Measurements from ENCODE around the gene VEPH1.

VEPH1 gene

DNA sequence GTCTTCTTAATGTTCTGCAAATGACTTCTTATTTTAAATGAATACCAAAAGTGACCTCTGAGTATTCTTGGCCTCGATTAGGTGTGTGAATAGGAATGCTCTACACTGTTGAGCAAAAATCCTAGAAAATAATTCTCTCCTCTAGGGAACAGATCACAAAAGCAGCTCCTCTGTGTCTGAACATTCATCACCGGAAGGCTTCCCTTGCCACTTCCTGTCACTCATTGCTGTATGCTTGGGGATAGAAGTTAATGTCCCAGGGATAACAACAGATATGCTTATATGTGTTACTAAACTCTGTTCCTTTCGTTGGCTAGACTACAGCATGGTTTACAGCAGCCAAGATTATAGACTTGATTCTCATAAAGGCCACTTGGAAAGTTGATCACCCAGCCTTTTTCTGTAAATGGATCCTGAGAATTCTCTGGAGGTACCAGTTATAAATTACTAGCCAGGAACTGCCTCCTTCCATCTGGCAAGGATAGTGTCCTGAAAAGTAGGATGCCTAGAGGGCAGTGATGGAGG, 82.5 kb downstream of the VEPH1 start:
- DNase-seq, result no peak

- DNase-seq, result no peak
Measured at GRCh38 chr3:157418104-157418503, 85.1 kb downstream of the VEPH1 start.

DNA sequence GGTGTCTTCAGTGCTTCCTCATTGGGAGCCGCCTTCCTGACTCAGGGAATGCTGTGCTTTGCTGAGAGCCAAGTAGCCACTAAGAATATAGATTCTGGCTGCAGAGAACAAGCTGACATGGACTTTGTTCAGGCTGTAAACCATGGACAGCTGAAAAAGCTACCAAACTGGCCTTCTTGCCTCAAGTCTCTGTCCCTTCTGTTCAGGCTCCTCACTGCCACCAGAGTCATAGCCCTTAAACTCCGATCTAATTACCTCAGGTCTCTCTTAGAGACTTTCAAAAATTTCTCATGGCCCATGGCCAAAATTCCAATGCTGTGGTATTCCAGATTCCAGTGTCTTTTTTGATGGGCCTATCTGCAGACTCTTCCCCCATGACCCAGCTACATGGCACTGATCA, 86.0 kb downstream of the VEPH1 start:
- no peak for DNase-seq

DNA sequence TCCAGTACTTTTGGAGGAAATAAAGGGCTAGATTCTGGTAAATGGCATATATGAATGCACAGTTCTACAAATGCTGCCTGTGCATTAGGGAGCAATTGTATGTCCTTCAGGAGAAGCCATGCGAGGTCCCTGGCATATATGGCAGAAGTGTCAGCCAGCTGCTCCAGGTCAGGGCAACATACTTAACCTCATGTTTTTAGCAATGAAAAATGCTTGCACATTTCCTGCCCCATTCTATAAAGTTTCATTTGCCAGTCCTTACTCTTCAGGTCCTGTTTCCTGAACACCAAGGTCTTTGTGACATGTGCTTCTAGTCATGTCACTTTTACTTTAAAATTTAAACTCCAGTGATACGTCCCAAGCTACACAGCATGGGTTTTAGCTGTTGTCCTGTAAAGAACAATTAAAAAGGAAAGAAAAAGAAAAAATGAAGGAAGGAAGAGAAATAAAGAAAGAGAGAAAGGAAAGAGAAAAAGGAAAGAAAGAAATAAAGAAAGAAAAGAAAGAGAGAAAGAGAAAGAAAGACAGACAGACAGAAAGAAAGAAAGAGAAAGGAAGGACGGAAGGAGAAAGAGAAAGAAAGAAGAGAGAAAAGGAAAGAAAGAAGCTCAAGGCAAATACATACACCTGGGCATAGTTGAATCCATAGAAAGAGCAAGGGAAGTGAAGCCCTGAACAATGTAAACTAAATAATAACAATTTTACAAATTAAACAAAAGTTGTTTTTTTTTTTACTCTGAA, 86.7 kb downstream of the VEPH1 start:
- DNase-seq, result no peak

GRCh38 chr3:157414861-157415260, 88.4 kb downstream of the VEPH1 start:
- DNase-seq, result peak; percentile 59

DNA sequence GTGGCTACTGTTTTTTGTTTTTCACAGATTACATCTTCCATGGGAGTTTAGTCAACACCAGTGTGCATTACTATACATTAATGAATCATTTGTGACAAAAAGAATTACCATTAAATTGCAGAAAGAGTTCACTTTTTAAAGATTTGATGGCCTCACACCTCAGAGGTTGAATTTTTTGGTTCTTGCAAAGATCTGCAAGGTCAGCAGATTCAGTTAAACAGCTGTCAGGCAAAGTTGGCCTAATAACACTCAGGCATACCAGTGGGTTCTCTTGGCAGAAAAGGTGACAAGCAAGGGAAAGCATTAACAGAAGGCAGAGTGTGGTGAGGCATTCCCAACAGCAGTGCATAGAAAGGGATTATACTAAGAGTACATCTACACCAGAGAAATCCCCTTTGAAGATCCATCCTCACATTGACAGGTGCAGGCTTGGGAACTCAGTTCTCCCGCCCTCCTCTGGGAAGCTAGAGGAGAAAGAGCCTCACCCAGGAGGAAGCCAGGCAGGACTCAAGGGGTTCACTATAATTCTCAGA, 90.8 kb downstream of the VEPH1 start:
- no peak for DNase-seq

DNA sequence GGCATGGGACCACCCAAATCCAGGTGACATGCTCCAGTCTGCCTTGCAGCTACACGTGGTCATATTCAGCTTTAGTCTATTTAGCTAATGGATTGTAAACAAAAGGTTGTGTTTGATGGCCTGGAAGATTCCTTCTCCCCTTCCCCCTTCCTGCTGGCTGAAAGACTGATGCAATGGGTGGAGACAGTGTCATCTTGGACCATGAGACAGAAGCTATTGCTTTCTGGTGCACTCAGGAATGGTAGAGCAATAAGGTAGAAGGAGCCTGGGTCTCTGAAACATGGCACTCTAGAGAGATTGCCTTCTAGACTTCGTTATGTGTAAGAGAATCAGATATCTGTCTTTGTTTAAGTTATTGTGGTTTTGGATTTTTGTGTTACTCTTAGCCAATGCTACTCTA, 92.3 kb downstream of the VEPH1 start:
- DNase-seq, result no peak

DNA sequence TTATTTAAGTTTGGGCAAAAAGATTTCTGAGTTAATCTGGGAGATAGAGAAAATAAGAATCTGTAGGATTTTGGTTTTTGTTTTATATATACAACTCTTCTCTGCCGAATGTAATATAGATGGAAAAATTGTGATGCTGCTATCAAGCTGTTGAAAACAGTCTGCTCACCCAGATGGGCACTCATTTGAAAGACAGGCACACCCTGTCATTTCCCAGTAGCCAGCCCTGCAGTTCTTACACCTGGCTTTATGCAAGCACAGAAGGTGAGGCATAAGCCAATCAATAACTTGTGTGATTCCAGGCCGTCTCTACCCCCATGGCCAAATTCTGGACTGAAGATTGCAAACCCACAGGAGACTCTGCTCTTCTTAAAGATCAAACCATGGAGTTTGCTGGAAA, 93.7 kb downstream of the VEPH1 start:
- DNase-seq, result no peak

DNA sequence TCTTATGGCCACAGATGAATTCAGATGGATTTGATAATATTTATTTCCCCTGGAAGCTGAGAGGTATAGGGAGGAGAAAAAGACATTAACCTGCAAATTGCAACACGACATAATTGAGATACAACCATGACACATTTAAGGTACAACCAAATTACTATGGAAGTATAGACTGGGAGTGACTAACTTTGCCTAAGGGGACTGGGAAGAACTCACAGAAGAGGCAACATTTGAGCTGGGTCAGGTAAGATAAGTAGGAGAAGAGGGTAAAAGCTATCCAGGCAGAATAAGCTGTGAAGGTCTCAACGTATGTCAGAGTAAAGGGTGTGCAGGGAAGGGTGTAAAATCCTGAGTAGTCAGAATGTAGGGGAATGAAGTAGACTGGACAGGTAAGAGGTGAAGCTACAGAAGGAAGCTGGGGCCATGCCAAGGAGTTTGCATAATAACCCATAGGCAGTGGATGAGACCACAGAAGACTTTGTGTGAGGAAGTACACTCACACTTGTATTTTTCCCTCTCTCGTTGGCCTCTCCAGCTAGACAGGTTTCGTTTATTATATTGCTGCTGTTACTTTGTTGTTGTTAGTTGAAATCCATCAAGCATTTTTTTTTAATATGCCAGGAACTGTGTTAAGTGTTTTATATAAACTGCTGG, 94.6 kb downstream of the VEPH1 start:
- no peak for DNase-seq

DNA sequence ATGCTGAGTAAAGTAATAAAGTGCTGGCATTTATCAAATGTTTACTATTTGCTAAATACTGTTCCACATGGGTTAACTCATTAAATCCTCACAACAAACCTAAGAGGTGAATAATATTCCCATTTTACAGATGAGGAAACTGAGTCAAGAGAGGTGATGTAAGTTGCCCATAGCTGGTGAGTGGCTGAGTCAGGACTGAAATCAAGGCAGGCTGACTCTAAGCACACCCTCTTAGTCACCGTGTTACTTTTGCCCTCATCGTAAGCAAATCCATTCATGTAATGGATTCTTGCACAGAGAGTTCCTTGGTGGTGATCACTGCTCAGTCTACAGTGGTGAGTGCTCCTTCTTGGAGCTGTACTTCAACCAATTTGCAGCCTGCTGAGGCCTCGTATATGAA, 95.4 kb downstream of the VEPH1 start:
- no peak for DNase-seq

DNA sequence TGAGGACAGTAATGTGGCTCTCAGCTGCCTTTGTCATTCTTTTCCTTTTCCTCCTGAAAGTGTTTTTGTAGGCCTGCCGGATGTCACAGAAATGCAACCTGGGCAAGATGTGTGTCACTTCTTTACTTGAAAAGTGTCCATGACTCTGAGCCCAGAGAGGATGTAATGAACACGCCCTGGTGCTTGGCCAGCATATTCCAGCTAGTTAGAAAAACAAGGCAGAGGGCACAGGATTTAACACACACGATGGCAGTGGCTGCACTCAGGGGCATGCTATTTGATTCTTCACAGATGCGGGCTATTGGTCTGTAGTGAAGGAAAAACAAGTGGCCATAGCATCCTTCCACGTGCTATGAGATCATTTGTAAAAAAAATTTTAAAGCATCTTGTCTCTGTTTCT, 96.8 kb downstream of the VEPH1 start:
- no peak for DNase-seq

GRCh38 chr3:157405457-157405856, 97.8 kb downstream of the VEPH1 start:
- no peak for DNase-seq

- DNase-seq, result no peak
Measured at GRCh38 chr3:157404381-157404780, 98.8 kb downstream of the VEPH1 start.

- DNase-seq, result no peak
Measured at GRCh38 chr3:157398598-157398997, 104.6 kb downstream of the VEPH1 start.

DNA sequence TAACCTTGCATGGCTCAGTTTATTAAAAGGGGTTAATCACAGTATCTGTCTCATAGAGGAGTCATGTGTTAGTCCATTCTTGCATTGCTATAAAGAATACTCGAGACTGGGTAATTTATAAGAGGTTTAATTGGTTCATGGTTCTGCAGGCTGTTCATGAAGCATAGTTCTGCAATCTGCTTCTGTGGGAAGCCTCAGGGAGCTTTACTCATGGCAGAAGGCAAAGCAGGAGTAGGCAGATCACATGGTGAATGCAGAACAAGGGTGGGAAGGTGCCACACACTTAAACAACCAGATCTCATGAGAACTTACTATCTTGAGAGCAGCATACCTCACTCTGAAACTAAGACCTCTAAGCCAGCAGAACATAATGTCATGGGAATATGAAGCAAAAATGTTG, 108.8 kb downstream of the VEPH1 start:
- no peak for DNase-seq

DNA sequence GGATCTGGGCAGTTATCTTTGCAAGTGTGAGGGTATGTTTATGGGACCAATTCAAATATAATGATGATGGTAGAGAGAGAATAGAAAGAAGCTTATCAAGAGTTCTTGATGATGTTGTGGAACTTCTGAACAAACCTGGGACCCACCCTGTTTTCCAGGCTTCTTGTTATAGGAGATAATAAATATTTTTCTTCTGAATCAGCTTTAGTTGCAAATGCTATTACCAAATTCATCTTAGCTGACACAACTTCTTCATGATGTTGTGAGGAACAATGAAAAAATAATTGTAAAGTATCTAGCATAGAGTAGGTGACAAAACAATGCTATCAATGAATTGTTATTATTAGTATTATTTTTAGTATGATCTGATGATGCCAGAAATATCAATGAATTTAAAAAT, 110.1 kb downstream of the VEPH1 start:
- DNase-seq, result no peak

DNA sequence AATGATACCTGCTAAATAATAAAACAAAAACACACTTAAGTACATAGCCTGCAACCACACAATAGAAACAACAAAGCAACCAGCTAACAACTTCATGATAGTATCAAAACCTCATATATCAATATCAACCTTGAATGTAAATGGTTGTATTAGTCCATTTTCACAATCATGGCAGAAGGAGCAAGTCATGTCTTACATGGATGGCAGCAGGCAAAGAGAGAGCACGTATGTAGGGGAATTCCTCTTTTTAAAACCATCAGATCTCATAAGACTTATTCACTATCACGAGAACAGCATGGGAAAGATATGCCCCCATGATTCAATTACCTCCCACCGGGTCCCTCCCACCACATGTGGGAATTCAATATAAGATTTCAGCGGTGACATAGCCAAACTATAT, 111.1 kb downstream of the VEPH1 start:
- DNase-seq, result no peak

DNA sequence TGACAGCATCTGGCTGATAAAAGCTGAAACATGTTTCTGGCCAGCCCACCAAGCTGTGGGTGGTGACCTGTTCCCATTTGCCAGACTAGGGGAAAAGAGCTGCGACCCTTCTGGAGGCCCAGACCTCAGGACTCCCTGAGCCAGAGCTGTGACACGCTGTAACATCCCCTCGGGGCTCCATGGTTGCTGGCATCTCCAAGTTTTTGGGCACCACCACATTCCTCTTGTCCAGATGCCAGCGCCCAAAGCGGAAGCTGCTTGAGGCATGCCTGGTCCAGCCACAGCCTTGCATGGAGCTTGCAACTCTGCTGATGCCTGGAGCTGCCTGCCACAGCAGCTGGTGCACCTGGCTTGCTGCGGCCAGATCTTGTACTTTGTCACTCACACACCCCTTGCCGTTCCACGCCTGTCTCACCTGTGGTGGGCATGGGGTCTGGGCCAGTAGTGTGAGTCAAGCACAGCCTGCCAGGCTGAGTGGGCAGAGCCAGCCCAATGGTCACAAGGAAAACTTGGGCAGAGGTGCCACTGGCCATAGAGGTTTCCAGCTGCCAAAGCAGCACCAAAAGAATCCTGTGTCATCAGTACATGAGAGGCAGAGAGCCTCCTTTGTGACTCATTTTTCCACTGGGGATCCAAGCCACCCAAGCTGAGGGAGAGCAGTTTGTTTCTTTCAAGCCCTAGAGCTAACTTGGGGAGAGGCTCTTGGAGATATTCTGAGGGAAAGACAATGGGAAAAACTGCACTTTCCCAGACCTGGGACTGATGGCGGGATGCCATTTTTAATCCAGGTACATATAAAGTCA, 112.3 kb downstream of the VEPH1 start:
- no peak for DNase-seq

- DNase-seq, result no peak
Measured at GRCh38 chr3:157388976-157389375, 114.2 kb downstream of the VEPH1 start.

GRCh38 chr3:157387708-157388435, 115.3 kb downstream of the VEPH1 start:
- no peak for DNase-seq

- no peak for DNase-seq
Measured at GRCh38 chr3:157384491-157384890, 118.7 kb downstream of the VEPH1 start.

DNA sequence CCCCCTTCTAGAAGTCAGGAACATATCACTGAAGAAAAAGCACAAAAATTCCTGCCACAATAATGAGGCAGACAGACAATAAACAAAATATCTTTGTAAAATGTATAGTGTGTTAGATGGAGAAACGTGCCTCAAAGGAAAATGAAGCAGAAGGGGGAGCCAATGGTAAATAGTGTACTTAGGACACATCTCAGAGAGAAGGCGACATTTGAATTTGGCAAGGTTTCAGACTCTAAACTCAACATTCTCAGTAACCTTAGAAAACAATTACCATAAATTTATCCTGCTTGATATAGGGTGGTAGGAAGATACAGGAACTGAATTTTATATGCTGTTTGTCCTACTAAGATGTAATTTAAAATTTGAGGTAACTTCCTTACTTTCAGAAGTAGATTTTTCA, 119.2 kb downstream of the VEPH1 start:
- no peak for DNase-seq

GRCh38 chr3:157381606-157382005, 121.6 kb downstream of the VEPH1 start:
- no peak for DNase-seq
